Ishikawa (cell line): ENCODE results near the gene PSMG2.

Experiments
- CEBPB ChIP-seq: IDR thresholded peaks from 2 replicates; pipeline ENCODE4 v1.6.1; 2012
- CREB1 ChIP-seq: IDR thresholded peaks from 2 replicates; pipeline ENCODE4 v1.6.1; 2012; ENCODE audit warnings: low read depth
- EGR1 ChIP-seq: IDR thresholded peaks from 2 replicates; pipeline ENCODE4 v1.6.1; 2012
- EP300 ChIP-seq: IDR thresholded peaks from 2 replicates; pipeline ENCODE4 v1.6.1; 2012; ENCODE audit warnings: borderline replicate concordance
- FOXM1 ChIP-seq: IDR thresholded peaks from 2 replicates; pipeline ENCODE4 v1.6.1; 2012; ENCODE audit warnings: low read depth, borderline replicate concordance
- NFIC ChIP-seq: IDR thresholded peaks from 2 replicates; pipeline ENCODE4 v1.6.1; 2012
- RAD21 ChIP-seq: IDR thresholded peaks from 2 replicates; pipeline ENCODE4 v1.6.1; 2012; ENCODE audit warnings: low read depth
- REST ChIP-seq: IDR thresholded peaks from 2 replicates; pipeline ENCODE4 v1.6.1; 2012; ENCODE audit warnings: low read depth, mild to moderate bottlenecking
- TAF1 ChIP-seq: IDR thresholded peaks from 2 replicates; pipeline ENCODE4 v1.6.1; 2012; ENCODE audit warnings: low read depth, mild to moderate bottlenecking
- TCF12 ChIP-seq: IDR thresholded peaks from 2 replicates; pipeline ENCODE4 v1.6.1; 2012; ENCODE audit warnings: low read depth
- TEAD4 ChIP-seq: IDR thresholded peaks from 2 replicates; pipeline ENCODE4 v1.6.1; 2012
- YY1 ChIP-seq: IDR thresholded peaks from 2 replicates; pipeline ENCODE4 v1.6.1; 2012; ENCODE audit warnings: low read depth
- ZBTB7A ChIP-seq: IDR thresholded peaks from 2 replicates; pipeline ENCODE4 v1.6.1; 2012; ENCODE audit warnings: low read depth
- TF ChIP-seq, protein P1 (sequence below): IDR thresholded peaks from 2 replicates; pipeline ENCODE4 v1.6.1; 2012
- TF ChIP-seq, protein P2 (sequence below): IDR thresholded peaks from 2 replicates; pipeline ENCODE4 v1.6.1; 2012

Gene PSMG2

DNA sequence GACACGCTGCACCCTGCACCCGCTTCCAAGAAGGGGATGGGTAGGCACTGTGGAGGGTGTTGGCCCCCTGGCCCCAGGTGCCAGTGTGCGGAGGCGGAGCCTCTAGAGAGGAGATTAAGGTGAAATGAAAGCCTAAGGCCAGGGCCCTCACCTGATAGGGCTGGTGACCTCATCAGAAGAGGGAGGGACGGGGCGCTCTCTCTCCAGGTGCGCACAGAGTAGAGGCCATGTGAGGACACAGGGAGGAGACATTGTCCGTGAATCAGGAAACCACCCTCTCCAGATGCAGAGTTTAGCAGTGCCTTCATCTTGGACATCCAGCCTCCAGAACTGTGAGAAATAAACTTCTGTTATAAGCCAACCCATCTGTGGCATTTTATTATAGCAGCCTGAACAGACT, 62.3 kb downstream of the PSMG2 start:
- TF ChIP-seq TEAD4 (no peak), ZBTB7A (no peak), TAF1 (no peak), REST (no peak), CREB1 (no peak), RAD21 (no peak), CEBPB (no peak), FOXM1 (no peak), EP300 (no peak), YY1 (no peak), EGR1 (no peak), TCF12 (no peak), NFIC (no peak)
- TF ChIP-seq, protein P1, sequence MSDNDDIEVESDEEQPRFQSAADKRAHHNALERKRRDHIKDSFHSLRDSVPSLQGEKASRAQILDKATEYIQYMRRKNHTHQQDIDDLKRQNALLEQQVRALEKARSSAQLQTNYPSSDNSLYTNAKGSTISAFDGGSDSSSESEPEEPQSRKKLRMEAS, result no peak
- TF ChIP-seq, protein P2, sequence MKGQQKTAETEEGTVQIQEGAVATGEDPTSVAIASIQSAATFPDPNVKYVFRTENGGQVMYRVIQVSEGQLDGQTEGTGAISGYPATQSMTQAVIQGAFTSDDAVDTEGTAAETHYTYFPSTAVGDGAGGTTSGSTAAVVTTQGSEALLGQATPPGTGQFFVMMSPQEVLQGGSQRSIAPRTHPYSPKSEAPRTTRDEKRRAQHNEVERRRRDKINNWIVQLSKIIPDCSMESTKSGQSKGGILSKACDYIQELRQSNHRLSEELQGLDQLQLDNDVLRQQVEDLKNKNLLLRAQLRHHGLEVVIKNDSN, result no peak

DNA sequence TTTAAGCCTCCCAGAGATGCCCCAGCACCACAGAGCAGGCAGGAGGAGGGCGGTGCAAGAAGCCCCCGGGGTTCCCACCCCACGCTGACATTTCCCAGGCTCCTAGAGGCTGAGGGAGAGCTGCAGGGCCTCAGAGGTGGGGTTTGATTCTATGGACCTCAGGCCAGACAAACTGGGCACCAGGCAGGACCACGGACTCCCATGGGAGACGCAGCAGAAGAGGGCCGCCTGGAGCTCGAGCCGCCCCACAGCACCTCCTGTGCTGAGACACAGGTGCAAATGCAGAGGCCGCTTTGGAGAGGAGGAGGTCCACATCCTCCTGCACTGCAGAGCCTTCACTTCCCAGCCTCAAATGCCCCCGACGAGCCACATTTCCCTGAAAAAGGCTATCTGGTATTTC, 62.7 kb downstream of the PSMG2 start:
- TF ChIP-seq TEAD4 (no peak), TAF1 (no peak), NFIC (no peak), CEBPB (no peak), REST (no peak), YY1 (no peak), ZBTB7A (no peak), RAD21 (no peak), EGR1 (no peak)
- TF ChIP-seq, protein P1, result no peak
- TF ChIP-seq, protein P2, result no peak

GRCh38 chr18:12766986-12767433, 64.2 kb downstream of the PSMG2 start:
- TF ChIP-seq RAD21 (peak; percentile 34; the same call in 1 of the 2 replicates), YY1 (no peak)

DNA sequence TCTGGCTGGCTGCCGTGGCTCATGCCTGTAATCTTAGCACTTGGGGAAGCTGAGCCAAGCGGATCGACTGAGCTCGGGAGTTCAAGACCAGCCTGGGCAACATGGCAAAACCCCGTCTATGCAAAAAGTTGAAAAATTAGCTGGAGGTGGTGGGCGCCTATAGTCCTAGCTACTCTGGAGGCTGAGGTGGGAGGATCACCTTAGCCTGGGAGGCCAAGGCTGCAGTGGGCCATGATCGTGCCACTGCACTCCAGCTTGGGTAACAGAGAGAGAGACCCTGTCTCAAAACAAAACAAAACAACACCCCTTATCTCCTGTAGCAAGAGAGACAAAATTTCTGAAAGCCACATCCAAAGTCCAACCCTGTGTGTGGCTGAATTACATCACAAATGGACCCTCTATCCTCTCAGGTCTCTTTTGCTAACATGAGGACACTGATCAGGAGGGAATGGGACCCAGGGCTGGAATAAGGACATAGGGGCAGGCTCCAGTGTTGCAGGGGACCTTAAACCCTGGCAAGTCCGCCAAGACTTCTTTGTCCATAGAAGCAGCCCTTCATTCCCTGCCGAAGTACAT, 64.8 kb downstream of the PSMG2 start:
- TF ChIP-seq TAF1 (no peak), TEAD4 (no peak), NFIC (no peak), REST (no peak), YY1 (no peak), TCF12 (no peak), RAD21 (no peak), EP300 (no peak), EGR1 (no peak), FOXM1 (no peak)

DNA sequence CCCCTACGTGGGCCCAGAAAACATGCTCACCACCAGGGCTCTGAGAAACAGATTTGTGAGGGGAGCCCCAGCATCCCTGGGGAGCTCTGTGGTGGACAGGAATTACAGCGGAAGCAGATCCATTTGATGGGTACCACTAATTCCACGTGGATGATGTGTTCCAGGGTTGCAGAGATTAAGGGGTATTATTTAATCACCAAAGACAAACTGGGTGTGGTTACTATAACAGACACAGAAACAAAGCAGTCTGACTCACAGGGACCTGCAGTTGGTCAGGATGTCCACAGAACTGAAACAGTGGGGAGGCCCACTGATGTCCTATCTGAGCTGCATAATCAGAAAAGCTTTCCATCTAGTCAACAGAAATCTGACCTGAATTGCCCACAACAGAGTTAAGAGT, 65.8 kb downstream of the PSMG2 start:
- no peak for TF ChIP-seq EGR1
- TF ChIP-seq, protein P1, result no peak
- no peak for TF ChIP-seq ZBTB7A
- TF ChIP-seq, protein P2, result no peak
- TF ChIP-seq TAF1, result no peak
- no peak for TF ChIP-seq CREB1
- TF ChIP-seq EP300, result no peak
- no peak for TF ChIP-seq TEAD4
- no peak for TF ChIP-seq NFIC
- no peak for TF ChIP-seq RAD21
- TF ChIP-seq REST, result no peak
- TF ChIP-seq CEBPB, result no peak
- no peak for TF ChIP-seq FOXM1
- TF ChIP-seq TCF12, result no peak
- TF ChIP-seq YY1, result no peak
